RCC 7860 (cell line): ENCODE measurements around the gene GABRA6.

Source experiments
- DNase-seq: peaks from one replicate; pipeline ENCODE4 v3.0.0-alpha.2; 2015; ENCODE audit warnings: low spot score
- FAIRE-seq: peaks from 2 replicates; lab custom pipeline; 2012; peaks lifted over from hg19 to GRCh38; lab: Jason Lieb, UNC

Gene GABRA6

DNA sequence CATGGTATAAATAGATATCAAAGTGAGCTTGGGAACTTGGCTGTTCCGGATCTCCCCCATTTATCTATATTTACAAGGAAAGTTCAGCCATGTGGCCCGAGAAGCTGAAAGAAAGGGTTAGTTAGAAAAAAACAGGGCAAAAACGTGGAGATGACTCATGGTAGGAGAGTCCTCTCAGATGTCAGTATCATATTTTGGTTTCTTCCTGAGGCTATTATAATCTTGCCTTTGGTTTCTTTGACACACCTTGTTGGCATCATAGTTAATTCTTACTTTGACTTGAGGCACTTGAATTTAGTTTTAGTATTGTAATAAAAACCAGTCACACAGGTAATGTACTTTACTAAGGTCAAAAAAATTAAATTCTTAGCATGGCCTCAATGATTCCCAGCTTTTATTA, 59.9 kb downstream of the GABRA6 start:
- FAIRE-seq (no peak), DNase-seq (no peak)

DNA sequence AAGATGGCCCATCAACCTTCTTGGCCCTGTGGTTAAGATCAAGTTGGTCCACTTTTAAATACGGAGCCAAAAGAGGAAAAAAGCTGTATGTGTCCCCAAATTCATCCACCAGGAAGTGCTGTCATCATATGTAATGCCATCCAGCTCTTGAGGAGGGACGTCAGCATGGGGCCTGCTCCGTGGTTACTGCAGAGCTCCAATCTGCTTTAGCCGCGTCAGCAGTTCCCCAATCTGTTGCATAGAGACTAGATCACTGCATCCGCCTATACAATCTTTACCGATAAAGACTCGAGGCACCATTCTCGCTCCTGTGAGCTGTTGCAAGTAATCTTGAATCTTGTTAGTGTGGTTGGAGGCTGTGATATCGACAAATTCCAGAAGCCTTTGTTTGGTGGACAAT, 65.7 kb downstream of the GABRA6 start:
- DNase-seq = no peak
- no peak for FAIRE-seq
